ENCODE measurements around the gene KCTD17.
A peak's percentile ranks its signal among the peaks of the same experiment; 100 is the strongest.

KCTD17 gene

DNA sequence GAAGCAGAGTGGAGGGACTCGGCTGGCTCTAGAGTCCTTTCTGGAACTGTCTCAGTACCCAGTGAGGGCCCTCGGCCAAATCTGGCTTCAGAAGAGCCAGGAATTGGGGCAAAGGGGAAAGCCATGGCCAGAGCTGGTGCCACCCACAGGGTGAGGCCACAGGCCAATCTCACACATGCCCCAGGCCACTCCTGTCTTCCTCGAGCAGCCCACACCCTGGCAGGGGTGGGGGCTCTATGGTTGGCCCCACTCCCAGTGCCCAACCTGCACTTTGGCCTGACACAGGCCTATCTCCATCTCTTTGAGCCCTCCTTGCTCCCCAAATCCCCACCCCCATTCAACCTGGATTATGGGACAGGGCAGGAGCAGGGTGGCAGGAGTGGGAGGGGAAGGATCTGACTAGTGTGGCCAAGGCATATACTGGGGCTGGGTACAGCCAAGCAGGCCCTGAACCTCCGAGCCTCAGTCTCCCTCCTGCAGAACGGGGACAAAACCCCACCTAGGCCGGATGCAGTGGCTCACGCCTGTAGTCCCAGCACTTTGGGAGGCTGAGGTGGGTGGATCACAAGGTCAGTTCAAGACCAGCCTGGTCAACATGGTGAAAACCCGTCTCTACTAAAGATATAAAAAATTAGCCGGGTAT is 39.2 kb upstream of the KCTD17 start:
- FAIRE-seq: no peak
- no peak for TF ChIP-seq TAF1 (IDR thresholded peaks at IDR 0.05; ENCODE audit: low read depth, low read length)
- TF ChIP-seq PAX5 (IDR thresholded peaks at IDR 0.05; ENCODE audit: insufficient read depth, low read length, severe bottlenecking): no peak
- TF ChIP-seq POU2F2 (IDR thresholded peaks at IDR 0.05; ENCODE audit: low read depth, low read length): no peak
- TF ChIP-seq POLR2AphosphoS5 (IDR thresholded peaks at IDR 0.05; ENCODE audit: low read depth, low read length): no peak
- TF ChIP-seq SPI1 (IDR thresholded peaks at IDR 0.05; ENCODE audit: low read depth, low read length): no peak
- TF ChIP-seq POLR2A (IDR thresholded peaks at IDR 0.05; ENCODE audit: low read depth, low read length): no peak
- DNase-seq (ENCODE audit: insufficient read length, low spot score): no peak

DNA sequence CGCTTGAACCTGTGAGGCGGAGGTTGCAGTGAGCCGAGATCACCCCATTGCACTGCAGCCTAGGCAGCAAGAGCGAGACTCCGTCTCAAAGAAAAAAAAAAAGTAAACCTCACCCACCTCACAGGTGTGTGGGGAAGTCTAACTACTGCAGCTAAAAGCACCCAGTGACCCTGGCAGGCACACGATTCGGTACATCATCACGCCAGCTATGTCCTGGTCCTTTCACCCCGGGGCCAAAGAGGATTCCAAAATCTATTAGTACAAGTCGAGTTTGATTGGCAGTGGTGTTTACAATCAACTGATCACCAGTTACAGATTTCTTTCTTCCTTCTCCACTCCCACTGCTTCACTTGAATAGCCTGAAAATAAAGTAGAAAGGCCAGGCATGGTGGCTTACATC is 38.6 kb upstream of the KCTD17 start:
- FAIRE-seq: no peak
- TF ChIP-seq POLR2A (IDR thresholded peaks at IDR 0.05; ENCODE audit: low read depth, low read length) (no peak), PAX5 (IDR thresholded peaks at IDR 0.05; ENCODE audit: insufficient read depth, low read length, severe bottlenecking) (no peak), POU2F2 (IDR thresholded peaks at IDR 0.05; ENCODE audit: low read depth, low read length) (no peak), TAF1 (IDR thresholded peaks at IDR 0.05; ENCODE audit: low read depth, low read length) (no peak), POLR2AphosphoS5 (IDR thresholded peaks at IDR 0.05; ENCODE audit: low read depth, low read length) (no peak), SPI1 (IDR thresholded peaks at IDR 0.05; ENCODE audit: low read depth, low read length) (no peak)
- DNase-seq (ENCODE audit: insufficient read length, low spot score): no peak

DNA sequence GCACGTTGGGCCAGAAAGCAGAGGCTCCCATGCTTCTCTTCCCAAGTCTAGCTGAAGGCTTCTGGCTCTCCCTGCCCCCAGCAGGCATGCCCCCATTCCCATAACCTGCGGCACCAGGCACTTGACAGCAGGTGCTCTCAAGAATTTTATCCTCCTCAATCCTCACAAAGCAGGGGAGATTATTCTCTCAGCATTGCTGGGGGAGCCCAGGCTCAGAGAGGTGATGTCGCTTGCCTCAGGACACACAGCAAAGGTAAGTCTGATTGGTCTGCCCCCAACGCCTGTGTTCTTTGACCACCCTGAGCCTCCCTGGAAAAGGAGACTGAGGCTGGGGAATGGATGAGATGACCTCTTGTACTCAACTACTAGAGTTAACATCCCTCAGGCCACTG is 37.1 kb upstream of the KCTD17 start:
- no peak for FAIRE-seq
- TF ChIP-seq POLR2A (IDR thresholded peaks at IDR 0.05; ENCODE audit: low read depth, low read length) (no peak), POU2F2 (IDR thresholded peaks at IDR 0.05; ENCODE audit: low read depth, low read length) (no peak), SPI1 (IDR thresholded peaks at IDR 0.05; ENCODE audit: low read depth, low read length) (no peak), TAF1 (IDR thresholded peaks at IDR 0.05; ENCODE audit: low read depth, low read length) (no peak), PAX5 (IDR thresholded peaks at IDR 0.05; ENCODE audit: insufficient read depth, low read length, severe bottlenecking) (no peak), POLR2AphosphoS5 (IDR thresholded peaks at IDR 0.05; ENCODE audit: low read depth, low read length) (no peak)

DNA sequence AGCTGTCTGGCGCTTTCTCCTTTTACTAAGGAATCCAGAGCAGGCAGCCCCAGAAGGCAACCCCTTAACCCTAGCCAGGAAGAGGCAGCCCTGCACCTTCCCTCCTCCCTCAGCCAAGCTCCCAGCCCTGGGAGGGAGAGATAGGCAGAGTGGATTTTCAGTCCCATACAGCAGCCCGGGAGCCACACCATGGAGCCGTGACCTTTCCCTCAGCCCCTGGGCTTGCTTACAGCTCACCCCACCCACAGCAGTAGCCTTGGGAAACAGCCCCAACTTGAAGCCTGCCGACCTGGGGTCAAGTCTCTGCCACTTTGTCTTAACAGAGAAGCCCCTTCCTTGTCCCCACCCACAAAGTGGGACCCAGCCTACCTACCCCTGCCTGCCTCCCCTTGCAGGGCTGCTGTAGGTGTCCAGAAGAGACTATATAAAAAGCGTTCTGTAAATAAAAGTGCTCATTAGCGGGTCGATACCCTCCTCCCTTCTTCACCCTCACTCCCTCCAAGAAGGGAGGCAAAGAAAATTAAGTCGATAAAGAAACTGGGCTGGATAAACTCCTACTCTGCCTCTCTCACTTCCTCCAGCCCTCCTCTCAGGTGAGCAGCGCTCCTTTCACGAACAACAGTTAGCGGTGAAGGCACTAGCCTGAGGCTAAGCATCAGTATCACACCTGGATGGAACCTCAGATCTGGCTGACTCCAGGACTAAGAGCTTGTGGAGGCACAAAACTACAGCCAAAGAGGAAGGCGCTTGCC is 36.5 kb upstream of the KCTD17 start:
- no peak for TF ChIP-seq POU2F2 (IDR thresholded peaks at IDR 0.05; ENCODE audit: low read depth, low read length)
- TF ChIP-seq POLR2A (IDR thresholded peaks at IDR 0.05; ENCODE audit: low read depth, low read length): no peak
- no peak for TF ChIP-seq SPI1 (IDR thresholded peaks at IDR 0.05; ENCODE audit: low read depth, low read length)
- no peak for TF ChIP-seq TAF1 (IDR thresholded peaks at IDR 0.05; ENCODE audit: low read depth, low read length)
- no peak for TF ChIP-seq POLR2AphosphoS5 (IDR thresholded peaks at IDR 0.05; ENCODE audit: low read depth, low read length)
- TF ChIP-seq PAX5 (IDR thresholded peaks at IDR 0.05; ENCODE audit: insufficient read depth, low read length, severe bottlenecking): no peak
- DNase-seq (ENCODE audit: insufficient read length, low spot score) (no peak), FAIRE-seq (no peak)

More for the DNA sequence above, 37.1 kb upstream of the KCTD17 start:
- DNase-seq (ENCODE audit: insufficient read length, low spot score): no peak

DNA sequence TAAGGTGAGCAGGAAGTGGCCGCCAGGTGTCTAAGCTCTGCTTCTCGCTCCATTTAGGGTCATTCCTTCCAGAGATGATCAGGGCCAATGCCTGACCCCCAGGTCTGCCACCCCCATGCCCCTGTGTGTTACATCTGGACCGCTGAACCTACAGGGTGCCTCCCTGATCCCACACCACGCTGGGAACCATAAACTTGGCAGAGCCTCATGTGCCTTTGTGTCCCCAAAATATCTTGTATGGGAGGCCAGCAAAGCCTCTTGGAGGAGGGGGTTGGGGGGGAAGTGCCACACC is 36.0 kb upstream of the KCTD17 start:
- TF ChIP-seq PAX5 (IDR thresholded peaks at IDR 0.05; ENCODE audit: insufficient read depth, low read length, severe bottlenecking) (no peak), POLR2A (IDR thresholded peaks at IDR 0.05; ENCODE audit: low read depth, low read length) (no peak), SPI1 (IDR thresholded peaks at IDR 0.05; ENCODE audit: low read depth, low read length) (no peak), TAF1 (IDR thresholded peaks at IDR 0.05; ENCODE audit: low read depth, low read length) (no peak), POLR2AphosphoS5 (IDR thresholded peaks at IDR 0.05; ENCODE audit: low read depth, low read length) (no peak), POU2F2 (IDR thresholded peaks at IDR 0.05; ENCODE audit: low read depth, low read length) (no peak)
- DNase-seq (ENCODE audit: insufficient read length, low spot score): no peak
- no peak for FAIRE-seq

DNA sequence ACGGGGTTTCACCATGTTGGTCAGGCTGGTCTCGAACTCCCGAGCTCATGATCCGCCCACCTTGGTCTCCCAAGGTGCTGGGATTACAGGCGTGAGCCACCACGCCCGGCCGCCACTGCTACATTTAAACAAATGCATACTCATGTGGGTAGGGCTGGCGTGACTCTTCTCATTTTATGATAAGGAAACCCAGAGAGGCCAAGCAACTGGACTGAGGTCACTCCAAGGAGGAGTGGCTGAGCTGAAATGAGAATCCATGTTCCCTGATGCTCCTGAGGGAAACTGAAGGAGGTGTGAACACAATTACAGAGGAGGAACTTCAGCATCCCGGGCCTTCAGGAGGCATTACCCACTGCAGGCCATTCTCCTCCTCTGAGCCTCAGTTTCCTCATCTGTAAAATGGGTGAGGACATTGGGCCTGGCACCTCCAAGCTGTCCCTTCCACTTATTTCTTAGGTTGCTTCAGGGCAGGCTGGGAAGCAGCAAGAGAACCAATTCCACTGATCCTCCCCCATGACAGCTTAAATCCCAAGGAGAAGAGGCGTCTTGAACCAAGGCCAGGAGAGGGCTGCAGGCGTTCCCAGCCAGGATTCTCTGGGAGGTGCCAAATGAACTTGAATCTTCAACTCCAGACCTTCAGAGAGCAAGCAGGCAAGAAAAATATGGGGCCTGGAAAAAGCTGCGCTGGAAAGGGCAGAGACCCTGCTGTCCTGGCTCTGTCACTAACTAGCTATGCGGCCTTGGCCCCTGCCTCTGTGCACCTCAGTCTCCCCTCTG is 35.2 kb upstream of the KCTD17 start:
- TF ChIP-seq PAX5 (IDR thresholded peaks at IDR 0.05; ENCODE audit: insufficient read depth, low read length, severe bottlenecking) (no peak), POU2F2 (IDR thresholded peaks at IDR 0.05; ENCODE audit: low read depth, low read length) (no peak), TAF1 (IDR thresholded peaks at IDR 0.05; ENCODE audit: low read depth, low read length) (no peak), POLR2A (IDR thresholded peaks at IDR 0.05; ENCODE audit: low read depth, low read length) (no peak), POLR2AphosphoS5 (IDR thresholded peaks at IDR 0.05; ENCODE audit: low read depth, low read length) (no peak), SPI1 (IDR thresholded peaks at IDR 0.05; ENCODE audit: low read depth, low read length) (no peak)
- FAIRE-seq (no peak), DNase-seq (ENCODE audit: insufficient read length, low spot score) (no peak)

DNA sequence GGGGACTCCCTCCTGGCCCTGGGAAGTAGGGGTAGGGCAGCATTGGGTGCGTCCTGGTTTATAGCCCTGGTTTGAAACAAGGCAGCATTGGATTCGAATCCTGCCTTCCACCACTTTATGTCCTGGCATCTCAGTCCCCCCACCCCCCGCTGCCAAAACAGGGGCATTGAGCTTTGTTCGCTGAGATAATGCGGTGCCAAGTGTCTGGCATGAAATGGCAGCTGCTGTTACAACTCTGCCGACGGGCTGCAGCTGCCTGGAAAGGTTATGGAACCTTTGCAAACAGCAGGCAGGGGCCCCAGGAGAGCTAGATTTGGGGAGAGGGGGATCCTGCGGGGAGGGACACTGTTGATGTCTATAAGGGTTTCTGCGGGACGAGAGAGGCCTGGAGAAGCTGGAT is 34.2 kb upstream of the KCTD17 start:
- FAIRE-seq (no peak), DNase-seq (ENCODE audit: insufficient read length, low spot score) (no peak)
- no peak for TF ChIP-seq POLR2A (IDR thresholded peaks at IDR 0.05; ENCODE audit: low read depth, low read length)
- no peak for TF ChIP-seq PAX5 (IDR thresholded peaks at IDR 0.05; ENCODE audit: insufficient read depth, low read length, severe bottlenecking)
- TF ChIP-seq POLR2AphosphoS5 (IDR thresholded peaks at IDR 0.05; ENCODE audit: low read depth, low read length): no peak
- no peak for TF ChIP-seq TAF1 (IDR thresholded peaks at IDR 0.05; ENCODE audit: low read depth, low read length)
- no peak for TF ChIP-seq SPI1 (IDR thresholded peaks at IDR 0.05; ENCODE audit: low read depth, low read length)
- TF ChIP-seq POU2F2 (IDR thresholded peaks at IDR 0.05; ENCODE audit: low read depth, low read length): no peak

DNA sequence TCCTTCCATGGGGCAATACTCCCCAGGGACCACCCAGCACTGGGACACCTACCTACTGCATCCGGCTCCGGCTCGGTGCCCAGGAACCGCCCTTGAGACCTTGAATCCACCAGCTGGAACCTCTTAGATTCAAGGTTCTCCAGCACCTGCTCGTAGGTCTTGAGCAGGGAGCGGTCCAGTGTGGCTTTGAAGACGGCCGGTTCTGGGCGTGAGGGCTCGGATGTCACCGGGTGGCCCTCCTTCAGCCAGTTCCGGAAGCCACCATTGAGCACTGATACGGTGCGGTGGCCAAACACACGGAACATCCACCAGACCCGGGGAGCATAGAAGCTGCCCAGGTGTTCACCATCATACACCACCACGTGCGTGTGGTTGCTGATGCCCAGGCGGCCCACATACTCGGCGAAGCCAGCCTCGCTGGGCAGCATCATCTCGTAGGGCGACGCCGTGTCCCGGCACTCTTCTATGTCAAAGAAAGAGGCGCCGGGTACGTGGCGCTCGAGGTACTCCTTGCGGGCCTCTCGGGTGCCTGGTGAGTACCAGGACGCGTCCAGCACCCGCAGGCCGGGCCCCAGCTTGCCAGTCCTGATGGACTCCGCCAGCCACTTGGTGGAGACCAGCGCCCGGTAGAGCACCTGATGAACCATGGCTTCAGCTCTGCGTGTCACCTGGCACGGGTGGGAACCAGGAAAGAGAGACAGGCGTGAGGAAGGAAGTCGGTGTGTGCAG is 33.3 kb upstream of the KCTD17 start:
- no peak for TF ChIP-seq POU2F2 (IDR thresholded peaks at IDR 0.05; ENCODE audit: low read depth, low read length)
- no peak for TF ChIP-seq POLR2AphosphoS5 (IDR thresholded peaks at IDR 0.05; ENCODE audit: low read depth, low read length)
- FAIRE-seq: peak; percentile 43
- no peak for DNase-seq (ENCODE audit: insufficient read length, low spot score)

DNA sequence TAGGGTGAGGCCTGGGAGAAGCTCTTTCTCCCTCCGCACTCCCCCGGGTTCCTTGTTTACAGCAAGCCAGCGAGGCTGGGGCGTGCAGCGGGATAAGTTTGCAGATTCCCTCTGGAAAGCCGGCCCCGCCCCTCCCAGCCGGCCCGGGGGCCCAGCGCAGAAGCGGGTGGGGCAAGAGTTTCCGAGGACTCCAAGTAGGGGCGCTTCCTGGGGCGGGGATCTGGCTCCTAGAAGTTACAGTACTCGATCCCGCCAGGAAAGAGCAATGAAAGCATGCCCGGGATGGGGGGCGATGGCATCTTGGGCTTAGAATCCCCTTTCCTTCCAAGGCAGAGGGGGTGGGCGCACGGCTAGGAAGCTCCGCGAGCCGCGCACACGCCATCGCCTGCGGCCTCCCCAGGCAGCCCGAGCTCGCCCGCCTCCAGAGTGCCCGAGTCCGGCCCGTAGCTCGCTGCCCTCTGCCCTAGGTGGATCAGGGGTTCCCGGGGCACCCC is 32.7 kb upstream of the KCTD17 start:
- FAIRE-seq: no peak
- DNase-seq (ENCODE audit: insufficient read length, low spot score): no peak
- TF ChIP-seq PAX5 (IDR thresholded peaks at IDR 0.05; ENCODE audit: insufficient read depth, low read length, severe bottlenecking) (no peak), POU2F2 (IDR thresholded peaks at IDR 0.05; ENCODE audit: low read depth, low read length) (no peak), POLR2AphosphoS5 (IDR thresholded peaks at IDR 0.05; ENCODE audit: low read depth, low read length) (no peak), POLR2A (IDR thresholded peaks at IDR 0.05; ENCODE audit: low read depth, low read length) (no peak), TAF1 (IDR thresholded peaks at IDR 0.05; ENCODE audit: low read depth, low read length) (no peak), SPI1 (IDR thresholded peaks at IDR 0.05; ENCODE audit: low read depth, low read length) (no peak)

Data from GM12891 (cell line).